AG08396 (cell line): ENCODE results near the gene HIPK1.
"Not testable (repeated sequence)": the region's sequence is repeated elsewhere in the genome, so short reads cannot be mapped to it uniquely, and the experiment has no call there.

Source experiments
- DNase-seq: peaks from one replicate; pipeline ENCODE4 v3.0.0; 2012; ENCODE audit warnings: low spot score, mixed read lengths

HIPK1 gene

DNA sequence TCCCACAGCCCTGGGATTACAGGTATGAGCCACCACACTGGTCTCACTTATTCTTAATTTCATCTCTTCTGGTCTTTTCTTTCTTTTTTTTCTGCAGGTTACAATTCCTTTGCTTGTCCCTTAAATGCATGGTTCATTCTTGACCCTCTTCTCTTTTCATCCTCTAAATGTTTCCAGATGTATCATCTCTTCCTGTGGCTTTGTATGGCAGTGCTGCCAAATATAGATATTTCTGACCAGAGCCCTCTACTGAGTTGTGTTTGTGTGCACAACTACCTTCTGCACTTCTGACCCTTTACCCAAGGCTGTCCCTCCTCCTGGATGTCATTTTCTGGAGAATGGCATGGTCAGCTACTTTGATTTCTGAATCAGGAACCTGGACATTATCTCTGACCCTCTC is 82.7 kb downstream of the HIPK1 start:
- DNase-seq, result no peak

DNA sequence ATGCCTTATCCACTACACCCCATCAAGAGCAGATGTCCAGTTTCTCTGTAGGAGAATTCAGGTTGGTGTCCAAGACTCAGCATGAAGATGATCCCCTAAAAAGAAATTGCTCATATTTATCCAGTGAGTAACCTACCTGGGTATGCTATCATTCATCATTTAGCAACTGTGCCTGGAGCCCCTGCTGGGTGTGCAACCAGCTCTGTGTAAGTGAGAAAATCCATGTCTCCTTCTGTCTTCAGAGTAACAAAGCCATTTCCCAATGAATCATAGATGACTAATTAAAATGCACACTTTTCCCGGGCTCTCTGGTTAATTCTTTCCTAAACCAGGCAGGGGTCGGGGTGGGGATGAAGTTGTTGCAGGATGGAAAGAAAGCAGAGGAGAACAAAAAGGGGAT is 86.0 kb downstream of the HIPK1 start:
- no peak for DNase-seq

DNA sequence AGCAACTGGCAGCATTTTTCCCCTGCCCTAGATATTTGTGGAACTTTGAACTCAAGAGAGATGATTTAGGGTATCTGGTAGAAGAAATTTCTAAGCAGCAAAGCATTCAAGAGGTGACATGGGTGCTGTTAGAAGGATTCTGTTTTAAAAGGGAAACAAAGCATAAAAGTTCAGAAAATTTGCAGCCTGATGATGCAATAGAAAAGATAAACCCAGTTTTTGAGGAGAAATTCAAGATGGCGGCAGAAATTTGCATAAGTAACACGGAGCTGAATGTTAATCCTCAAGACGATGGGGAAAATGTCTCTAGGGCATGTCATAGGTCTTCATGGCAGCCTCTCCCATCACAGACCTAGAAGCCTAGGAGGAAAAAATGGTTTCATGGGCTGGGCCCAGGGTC is 90.6 kb downstream of the HIPK1 start:
- DNase-seq, result not testable (repeated sequence)

DNA sequence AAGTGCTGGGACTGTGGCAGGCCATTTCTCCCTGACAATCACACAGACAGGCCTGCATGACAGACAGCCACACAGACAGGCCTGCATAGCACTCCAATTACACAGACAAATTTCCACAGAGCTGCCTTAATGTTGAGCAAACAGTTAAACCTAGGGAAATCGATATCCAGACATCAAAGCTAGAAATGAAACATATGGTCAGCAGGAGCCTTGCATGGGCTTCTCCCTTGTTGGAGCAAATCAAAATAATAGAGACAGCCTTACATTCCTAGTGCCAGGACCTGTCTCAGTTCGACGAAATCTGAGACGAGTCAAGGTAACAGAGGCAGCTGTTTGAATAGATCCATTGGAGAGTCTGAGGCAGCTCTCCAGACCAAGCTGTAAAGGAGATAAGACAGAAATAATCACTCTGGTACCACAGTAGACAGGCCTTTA is 92.6 kb downstream of the HIPK1 start:
- no peak for DNase-seq

DNA sequence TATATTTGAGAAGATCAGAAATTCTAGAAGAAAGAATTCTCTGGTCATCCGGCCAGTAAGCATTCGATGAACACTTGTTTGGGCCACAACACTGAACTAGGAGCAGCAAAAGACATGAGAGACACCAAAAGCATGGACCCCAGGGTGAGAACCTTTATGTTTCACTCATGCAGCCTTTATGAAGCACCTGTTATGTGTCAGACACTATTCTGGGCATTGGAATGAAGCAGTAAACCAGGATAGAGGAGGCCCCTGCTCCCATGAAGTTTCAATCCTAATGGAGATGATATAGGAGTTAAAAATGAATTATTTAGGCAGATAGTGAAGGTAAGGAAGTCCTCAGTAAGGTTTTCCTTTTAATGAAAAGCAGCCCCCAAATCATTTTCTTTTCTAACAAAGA is 93.8 kb downstream of the HIPK1 start:
- no peak for DNase-seq

DNA sequence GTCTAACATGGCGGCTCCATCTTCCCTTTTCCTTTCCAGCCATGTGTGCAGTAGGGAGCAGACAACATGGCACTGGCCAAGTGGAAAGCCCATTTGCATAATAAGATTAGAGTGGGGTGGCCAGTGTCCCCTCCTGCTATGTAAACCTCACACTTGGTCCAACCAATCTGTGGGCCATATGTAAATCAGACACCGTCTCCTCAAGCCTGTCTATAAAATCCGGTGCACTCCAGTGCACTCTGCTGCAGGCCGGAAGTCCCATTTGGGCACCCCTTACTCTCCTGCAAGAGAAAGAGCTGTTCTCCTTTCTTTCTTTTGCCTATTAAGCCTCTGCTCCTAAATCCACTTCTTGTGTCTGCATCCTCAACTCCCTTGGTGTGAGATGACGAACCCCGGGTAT is 94.3 kb downstream of the HIPK1 start:
- no peak for DNase-seq

DNA sequence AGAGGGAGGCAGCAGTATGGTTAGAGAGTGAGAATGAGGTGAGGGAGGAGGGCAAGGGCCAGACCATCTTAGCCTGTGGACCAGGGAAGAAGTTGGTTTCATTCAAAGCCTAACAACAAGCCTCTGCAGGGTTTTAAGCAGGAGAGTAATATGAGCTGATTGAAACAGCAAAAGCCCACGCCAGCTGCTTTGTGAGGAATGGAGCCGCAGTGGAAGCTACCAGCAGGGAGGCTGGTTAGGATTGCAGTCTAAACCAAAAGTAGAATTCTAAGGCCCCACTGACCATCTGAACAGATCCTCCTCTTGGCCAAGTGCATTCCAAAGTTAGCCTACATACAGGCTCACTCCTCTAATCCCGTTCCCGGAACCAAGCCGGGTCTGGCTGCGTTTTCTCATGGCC is 94.9 kb downstream of the HIPK1 start:
- DNase-seq, result no peak

DNA sequence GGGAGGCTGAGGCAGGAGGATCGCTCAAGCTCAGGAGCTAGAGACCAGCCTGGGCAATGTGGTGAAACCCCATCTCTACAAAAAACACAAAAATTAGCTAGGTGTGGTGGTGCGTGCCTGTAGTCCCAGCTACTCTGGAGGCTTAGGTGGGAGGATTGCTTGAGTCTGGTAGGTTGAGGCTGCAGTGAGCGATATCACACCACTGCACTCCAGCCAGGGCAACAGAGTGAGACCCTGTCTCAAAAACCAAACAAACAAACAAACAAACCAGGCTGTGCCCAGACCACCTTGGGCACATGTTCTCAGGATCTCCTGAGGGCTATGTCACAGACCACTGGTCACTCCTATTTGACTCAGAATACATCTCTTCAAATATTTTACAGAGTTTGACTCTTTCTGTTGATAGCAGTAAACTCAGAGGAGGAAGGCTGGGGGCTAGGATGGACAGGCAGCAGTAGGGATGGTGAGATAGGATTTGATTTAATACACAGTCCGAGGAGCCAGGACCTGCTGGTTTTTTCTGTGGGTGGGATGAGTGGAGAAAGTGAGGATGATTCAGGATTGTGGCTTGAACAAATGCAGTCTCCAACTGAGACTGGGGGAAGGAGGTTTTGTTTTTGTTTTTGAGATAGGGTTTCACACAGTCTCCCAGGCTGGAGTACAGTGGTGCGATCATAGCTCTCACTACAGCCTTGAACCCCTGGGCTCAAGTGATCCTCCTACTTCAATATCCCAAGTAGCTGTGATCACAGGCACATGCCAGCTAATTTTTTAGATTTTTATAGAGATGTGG is 96.7 kb downstream of the HIPK1 start:
- DNase-seq, result no peak

DNA sequence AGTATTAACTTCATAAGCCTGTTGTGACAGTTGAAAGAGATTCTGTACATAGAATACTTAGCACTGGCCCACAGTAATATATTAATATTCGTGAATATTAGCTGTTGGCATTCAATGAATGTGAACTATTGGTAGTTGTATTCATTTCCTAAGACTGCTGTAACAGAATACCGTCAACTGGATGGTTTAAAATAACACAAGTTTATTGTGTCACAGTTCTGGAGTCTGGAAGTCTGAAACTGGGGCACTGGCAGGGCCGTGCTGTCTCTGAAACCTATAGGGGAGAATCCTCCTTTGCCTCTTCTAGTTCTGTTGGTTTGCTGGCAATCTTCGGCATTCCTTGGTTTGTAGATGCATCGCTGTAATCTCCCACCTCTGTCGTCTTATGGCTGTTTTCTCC is 97.7 kb downstream of the HIPK1 start:
- no peak for DNase-seq
